SKM-1 treated with dmso at 0.1 percent for 144 hours (cell line): Measurements from ENCODE around the gene ESR2.
"Not testable (repeated sequence)": the region's sequence is repeated elsewhere in the genome, so short reads cannot be mapped to it uniquely, and the experiment has no call there.

Experiments used
- DNase-seq: peaks from one replicate; lab custom pipeline; 2025; ENCODE audit not compliant: unreplicated experiment; lab: John Stamatoyannopoulos, UW

Gene ESR2

GRCh38 chr14:64201296-64201695 lies 92.9 kb downstream of the ESR2 start:
- DNase-seq = no peak

DNA sequence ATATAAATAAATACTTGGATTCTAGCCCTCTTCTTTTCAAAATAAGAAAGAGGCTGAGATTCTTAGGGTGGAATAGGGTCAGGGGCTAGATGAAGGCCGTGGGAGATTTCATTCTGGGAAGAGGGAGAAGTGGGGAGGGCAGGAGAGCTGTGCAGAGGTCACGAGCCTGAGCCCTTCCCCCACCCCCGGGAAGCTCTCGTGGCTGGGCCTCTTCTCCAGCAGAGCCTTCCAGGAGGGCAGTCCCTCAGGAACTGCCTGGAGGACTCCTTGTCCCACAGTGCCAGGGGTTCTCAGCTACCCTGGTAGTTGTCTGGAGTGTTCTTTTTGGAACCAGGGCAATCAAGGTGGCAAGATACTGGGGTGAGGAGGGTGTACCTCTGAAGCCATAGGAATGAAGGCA lies 94.0 kb downstream of the ESR2 start:
- no peak for DNase-seq

DNA sequence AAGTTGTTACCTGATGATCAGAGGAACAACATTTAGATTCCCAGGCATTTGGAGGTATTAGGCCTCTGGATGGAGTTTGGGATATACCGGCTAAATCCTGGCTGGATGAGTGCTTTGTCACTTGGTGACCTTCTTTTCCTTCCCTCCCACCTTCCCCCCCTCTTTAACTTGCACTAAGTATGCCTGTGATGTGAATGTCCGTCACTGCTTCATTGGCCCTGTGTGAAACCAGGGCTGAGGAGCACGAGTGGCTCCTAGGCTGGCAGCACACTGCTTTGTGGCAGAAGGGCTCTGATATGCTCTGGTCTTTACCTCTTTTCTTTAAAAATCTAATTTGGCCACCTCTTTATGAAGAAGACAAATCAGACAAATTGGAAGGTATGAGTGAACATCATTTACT lies 95.7 kb downstream of the ESR2 start:
- DNase-seq = no peak

- no peak for DNase-seq
These were observed 96.2 kb downstream of the ESR2 start for GRCh38 chr14:64197996-64198395.

- no peak for DNase-seq
These were observed 97.3 kb downstream of the ESR2 start for GRCh38 chr14:64196814-64197411.

GRCh38 chr14:64196056-64196455 lies 98.1 kb downstream of the ESR2 start:
- no peak for DNase-seq

GRCh38 chr14:64195199-64195598 lies 99.0 kb downstream of the ESR2 start:
- DNase-seq = no peak

GRCh38 chr14:64194404-64194803 lies 99.8 kb downstream of the ESR2 start:
- DNase-seq = no peak

- no peak for DNase-seq
These were observed 100.3 kb downstream of the ESR2 start for GRCh38 chr14:64193821-64194220.

- DNase-seq = no peak
These were observed 102.4 kb downstream of the ESR2 start for GRCh38 chr14:64191756-64192155.

GRCh38 chr14:64190974-64191502 lies 103.1 kb downstream of the ESR2 start:
- no peak for DNase-seq

DNA sequence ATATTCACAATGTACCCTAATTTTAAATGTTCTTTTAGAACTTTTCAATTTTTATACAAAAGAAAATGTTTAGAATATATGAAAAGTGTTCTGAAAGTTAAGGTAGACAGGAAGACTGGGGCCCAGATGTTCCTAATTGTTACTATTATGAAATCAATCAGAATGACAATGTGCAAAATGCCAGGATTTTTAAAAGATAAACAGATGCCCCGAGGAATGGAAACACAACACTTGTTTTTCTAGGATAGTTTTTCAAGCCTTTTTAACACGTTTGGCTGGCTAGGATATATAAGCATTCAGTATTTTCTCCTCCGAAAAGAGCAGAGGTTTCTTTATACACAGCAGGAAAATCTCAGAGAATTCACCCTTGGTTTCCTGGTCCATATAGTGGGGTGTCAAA lies 106.8 kb downstream of the ESR2 start:
- DNase-seq = no peak

DNA sequence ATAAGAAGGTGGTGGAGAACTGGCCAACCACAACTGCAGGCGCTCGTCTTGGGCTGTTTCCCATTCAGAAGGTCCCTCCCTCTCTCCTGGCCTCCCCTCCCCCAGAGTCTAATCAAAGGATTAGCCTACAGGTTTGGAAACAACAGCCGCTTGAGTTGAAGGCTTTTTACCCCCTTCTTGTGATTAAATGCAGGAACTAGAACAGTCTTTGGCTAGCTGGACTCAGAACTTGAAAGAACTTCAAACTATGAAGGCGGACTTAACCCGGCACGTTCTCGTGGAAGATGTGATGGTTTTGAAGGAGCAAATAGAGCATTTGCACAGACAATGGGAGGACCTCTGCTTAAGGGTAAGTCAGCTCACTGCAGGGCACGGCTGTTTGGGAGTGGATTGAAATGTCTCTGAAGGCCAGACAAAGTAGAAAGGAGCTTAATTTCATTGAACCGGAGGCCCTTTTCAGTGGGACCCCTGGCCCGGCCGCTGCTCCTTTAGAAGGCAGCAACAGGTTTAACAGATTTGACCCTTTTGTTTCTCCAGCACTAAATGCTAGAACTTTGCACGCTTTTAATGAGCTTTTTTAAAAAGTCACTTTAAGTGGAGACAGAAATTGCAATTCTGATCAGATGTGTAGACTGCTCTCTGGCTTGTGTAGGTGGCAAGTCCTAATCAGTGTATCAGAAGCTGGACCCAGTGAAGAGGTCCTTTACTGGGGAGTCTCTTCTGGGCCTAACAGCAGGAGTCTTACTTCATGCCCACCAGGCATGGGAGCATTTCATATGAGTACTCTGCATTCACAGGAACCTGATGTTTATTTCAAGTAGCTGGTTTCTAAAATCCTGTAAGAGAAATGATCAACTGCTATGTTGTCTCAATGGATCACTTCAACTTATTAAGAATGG lies 107.7 kb downstream of the ESR2 start:
- no peak for DNase-seq

- no peak for DNase-seq
These were observed 109.0 kb downstream of the ESR2 start for GRCh38 chr14:64185184-64185583.

GRCh38 chr14:64184103-64184729 lies 110.0 kb downstream of the ESR2 start:
- DNase-seq = no peak

- not testable (repeated sequence) for DNase-seq
These were observed 111.3 kb downstream of the ESR2 start for GRCh38 chr14:64182908-64183307.

- DNase-seq = no peak
These were observed 115.4 kb downstream of the ESR2 start for GRCh38 chr14:64178814-64179213.

DNA sequence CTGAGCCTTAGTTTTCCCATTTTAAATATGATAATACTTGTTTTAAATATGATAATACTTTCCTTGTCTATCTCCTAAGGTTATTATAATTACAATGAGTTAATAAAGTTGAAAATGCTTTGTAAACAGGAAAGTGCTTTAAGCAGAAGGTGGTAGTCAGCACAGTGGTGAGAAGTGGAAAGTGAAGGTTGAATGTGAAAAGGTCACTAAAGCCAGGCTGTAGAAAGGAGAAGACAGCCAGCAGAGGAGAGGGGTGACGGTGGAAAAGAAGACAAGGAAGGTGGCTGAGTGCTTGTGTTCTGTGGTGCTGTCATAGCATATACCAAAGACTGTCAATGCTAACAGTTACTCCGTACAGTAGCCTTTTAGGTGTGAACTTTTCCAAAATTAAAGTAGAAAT lies 117.8 kb downstream of the ESR2 start:
- no peak for DNase-seq

DNA sequence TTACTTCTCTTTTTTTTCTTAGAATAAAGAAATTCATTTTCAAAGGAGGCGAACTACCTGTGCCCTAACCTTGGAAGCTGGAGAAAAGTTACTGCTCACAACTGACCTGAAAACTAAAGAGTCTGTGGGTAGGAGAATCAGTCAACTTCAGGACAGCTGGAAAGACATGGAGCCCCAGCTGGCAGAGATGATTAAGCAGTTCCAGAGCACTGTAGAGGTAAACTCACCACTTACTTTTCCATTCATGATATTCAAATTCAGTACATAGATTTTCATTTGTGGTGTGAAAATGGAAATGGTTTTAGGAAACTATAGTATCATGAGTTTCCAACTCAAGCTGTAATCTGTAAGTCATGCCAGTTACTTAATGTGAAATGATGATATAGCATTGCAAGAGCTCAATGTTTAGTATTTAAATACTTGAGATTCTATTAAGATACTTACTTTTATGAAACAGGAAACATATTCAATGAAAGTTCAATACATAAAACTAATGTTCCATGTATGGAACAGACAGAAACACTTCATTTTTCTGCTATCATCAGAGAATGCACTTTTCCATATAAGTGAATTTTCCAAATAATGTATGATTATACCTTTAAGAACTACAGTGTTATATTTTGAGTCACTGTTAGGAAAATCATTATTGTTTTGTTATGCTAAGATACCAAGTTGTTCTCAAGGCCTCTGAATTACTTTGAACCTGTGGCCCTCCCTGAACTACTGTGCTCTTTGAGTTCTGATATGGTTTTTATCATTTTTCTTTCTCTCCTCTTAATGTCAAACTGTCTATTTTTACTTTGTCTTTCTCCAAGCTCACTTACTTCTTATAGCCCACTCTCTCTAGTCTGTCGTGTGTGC lies 119.0 kb downstream of the ESR2 start:
- no peak for DNase-seq

GRCh38 chr14:64170181-64170580 lies 124.0 kb downstream of the ESR2 start:
- DNase-seq = no peak

DNA sequence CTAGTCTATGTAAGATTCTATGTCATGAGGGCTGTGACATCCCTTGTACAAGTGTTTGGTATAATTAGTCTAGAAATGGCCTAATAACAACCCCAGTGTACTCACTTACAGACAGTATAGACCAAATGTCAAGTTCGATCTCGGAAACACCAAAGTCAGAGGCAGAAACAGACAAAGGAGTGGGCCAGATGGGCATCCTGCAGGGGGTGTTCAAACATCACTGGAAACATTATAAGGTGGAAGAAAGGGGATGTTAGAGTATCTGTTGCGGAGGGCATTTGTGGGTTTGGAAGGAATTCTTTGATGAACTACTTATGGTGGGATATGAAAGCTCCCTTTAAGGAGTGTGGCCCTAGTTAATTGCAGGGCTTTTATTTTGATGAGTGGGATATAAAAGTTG lies 134.6 kb downstream of the ESR2 start:
- no peak for DNase-seq
